ENCODE data around the gene COMMD6.
A peak's percentile ranks its signal among the peaks of the same experiment; 100 is the strongest.
"Not testable (repeated sequence)": the region's sequence is repeated elsewhere in the genome, so short reads cannot be mapped to it uniquely, and the experiment has no call there.

The COMMD6 gene

GRCh38 chr13:75537401-75538365, at the start of gene COMMD6:
TSS of gene COMMD6 (minus strand) at chr13:75537841. CDS start at chr13:75537805, 36 bp downstream.
- DNase-seq = peak; percentile 80

- no peak for DNase-seq
These were observed 47.5 kb upstream of the COMMD6 start for GRCh38 chr13:75585153-75585552.

DNA sequence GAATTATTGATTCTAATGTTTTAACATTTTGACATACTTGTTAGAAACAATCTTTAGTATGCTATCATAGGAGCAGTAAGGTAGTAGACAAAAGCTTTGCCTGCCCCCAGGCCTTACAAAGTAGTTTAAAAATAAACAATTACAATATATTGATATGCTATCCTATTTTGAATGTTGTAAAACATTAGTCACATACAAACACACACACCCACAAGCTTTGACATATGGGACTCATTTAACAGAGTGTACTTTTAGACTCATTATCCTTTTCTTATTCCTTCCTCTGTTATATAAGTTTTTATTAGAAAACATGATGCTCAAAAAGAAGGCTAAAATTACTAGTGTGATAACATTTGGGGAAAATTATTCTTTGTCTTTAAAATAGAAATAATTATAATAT, 45.5 kb upstream of the COMMD6 start:
- DNase-seq = no peak

GRCh38 chr13:75581874-75582640, 44.4 kb upstream of the COMMD6 start:
- DNase-seq = no peak

DNA sequence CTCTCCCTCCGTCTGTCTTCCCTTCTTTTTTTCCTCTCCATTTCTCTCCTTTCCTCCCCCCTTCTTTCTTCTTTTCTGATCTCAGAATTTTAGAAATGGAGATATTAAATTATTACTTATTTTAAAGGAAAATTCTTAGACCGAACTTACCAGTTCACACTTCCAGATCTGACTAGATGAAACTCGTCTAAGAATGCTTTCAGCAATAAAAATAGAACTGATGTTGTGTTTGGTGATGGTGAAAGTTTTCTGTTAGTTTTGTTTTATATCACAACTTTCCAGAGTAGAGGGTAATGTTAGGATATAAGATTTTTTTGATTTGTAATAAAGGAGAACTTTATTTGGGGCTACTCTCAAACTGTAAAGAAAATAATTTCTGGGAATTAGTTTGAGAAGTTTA, 41.9 kb upstream of the COMMD6 start:
- no peak for DNase-seq

DNA sequence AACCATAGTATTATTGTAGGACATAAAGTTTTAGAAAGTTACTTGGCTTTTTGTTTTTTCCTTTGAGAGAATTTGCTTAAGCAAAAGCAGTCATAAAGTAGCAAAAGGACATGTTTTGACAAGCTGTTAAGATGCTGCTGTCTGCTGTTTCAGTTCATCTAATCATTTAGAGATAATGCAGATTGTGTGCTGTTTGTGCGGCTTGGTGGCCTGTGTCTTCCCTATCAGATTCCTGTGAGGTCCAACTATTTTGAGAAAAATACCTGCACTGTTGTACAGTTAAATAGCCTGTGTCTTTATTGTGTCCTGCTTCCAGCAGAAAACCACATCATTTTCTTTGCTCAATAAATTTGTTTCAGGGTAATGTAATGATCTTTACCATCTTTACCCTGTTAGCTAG, 31.9 kb upstream of the COMMD6 start:
- no peak for DNase-seq

DNA sequence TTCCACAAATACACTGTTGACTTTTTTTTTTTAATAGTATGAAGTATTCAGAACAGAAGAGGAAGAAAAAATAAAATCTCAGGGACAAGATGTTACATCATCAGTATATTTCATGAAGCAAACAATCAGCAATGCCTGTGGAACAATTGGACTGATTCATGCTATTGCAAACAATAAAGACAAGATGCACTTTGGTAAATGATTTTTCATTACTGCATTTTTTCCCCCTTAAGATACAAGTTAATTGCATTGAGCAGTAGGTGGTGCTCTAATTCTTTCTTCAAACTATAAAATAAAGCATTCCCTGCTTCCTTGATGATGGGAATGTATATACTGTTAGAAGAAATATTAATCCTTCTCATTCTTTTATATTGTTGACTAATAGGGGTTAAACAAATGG, 29.0 kb upstream of the COMMD6 start:
- DNase-seq = peak; percentile 13

DNA sequence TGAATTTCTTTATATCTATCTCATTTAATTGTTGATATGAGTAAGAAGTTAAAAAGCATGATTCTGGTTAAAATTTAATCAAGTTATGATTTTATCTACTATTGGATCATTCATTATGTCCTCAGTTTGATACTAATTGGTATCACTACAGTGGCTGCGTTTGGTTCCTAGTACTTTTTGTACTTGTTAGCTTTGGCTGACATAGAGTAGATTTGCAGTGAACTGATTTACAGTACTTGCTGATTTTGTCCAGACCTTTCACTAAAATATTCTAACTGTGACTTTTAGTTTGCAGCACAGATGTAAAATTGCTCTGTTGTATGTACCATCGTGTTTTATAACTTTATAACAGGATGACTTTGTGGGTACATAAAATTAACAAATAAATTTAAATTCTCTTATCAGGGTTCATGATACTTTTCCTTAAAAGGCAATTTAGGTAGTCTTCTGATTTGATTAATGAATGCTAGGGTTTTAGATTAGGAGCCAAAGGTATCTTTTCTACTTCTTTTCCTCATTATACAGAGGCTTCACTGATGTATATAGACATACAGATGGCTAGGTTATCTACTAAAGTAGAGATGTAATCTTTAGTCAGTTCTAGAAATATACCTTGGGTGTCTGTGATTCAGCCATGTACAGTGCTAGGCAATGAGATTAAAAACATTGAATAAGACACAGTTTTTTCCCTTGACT, 20.7 kb upstream of the COMMD6 start:
- DNase-seq = no peak

GRCh38 chr13:75556961-75557360, 19.3 kb upstream of the COMMD6 start:
- no peak for DNase-seq

- no peak for DNase-seq
These were observed 18.2 kb upstream of the COMMD6 start for GRCh38 chr13:75555836-75556235.

DNA sequence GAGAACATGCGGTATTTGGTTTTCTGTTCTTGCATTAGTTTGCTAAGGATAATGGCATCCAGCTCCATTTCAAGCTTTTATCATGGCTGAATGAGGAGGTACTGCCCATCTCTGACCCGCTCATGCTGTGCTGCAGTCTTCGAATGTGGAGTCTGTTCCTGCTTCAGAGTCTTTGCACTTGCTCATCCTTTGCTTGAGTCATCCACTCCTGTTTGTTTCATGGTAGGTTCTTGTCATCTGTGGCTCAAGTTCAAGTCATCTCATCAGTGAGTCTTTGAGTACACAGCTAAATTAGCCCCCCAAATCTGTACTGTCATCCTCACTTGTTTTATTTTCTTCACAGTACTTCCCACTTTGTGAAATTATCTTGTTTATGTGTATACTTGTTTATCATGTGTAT, 17.3 kb upstream of the COMMD6 start:
- DNase-seq = no peak

GRCh38 chr13:75554464-75554863, 16.8 kb upstream of the COMMD6 start:
- DNase-seq = no peak

DNA sequence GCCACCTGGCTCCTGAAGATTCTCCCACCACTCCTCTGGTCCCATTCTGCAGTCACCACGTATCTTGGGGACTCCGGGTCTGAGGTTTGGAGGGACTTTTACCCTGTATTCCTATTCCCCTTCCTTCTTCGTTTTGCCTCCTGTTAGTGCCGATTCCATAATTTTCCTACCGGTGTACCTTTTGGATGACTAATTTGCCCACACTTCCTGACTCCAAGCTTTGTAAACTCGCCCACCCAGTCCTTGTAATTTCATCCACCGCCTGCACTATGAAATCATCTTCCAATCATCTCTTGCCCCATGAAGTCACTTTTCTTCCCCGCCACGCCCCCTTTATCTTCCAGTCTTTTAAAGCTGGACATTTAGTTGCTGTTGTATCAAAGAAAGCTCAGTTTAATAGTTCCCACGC, 12.5 kb upstream of the COMMD6 start:
- DNase-seq = no peak

DNA sequence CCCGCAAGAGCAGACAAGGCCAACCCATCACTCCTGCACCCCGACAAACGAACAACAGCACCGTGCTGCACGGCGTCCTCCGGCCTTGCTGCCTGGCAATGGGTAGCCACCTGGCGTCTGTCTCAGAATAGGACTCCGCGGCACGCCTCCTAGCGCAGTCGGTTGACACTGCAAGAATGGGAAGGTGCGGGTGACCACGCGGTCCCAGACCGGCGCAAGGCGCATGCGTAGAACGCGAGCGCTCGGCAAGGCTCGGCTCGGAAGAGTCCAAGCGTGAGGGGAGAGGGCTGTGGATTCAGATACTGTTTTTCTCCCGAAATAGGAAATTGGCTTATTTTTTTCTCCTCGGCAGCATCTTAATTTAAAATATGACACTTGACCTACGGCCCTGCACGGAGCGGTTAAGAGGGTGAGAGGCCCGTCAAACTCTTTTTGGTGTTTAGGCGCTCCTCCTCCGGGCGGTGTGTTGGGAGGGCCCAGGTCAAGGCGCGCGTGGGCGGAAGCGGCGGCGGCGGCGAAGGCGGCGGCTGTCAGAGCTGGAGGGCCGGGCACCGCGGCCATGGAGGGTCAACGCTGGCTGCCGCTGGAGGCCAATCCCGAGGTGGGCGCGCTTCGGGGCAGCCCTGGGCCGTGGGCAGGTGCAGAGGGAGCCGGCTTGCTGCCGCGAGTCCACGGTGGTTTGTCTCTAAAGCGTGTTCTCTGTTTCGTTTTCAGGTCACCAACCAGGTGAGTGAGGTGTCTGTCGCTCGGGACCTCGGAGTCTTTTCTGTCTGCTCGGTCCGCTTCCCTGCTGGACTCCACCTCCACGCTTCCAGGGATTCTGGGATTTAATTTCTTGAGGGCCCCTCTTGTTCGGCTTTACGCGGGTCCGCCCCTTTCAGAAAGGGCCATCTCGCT, 11.9 kb upstream of the COMMD6 start, which contains the start of gene UCHL3:
UCHL3 (plus strand) TSS at position 530 of the 897 bp plus-strand sequence; CDS start at position 560, 30 bp downstream.
- DNase-seq = peak; percentile 96

GRCh38 chr13:75547917-75548316, 10.3 kb upstream of the COMMD6 start:
- DNase-seq = no peak

- DNase-seq = not testable (repeated sequence)
These were observed 7.7 kb upstream of the COMMD6 start for GRCh38 chr13:75545386-75545785.

GRCh38 chr13:75544681-75545330, 7.2 kb upstream of the COMMD6 start:
- DNase-seq = no peak

GRCh38 chr13:75541961-75542360, 4.3 kb upstream of the COMMD6 start:
- DNase-seq = no peak

- peak; percentile 11 for DNase-seq
These were observed 3.6 kb upstream of the COMMD6 start for GRCh38 chr13:75541287-75541686.

- no peak for DNase-seq
These were observed 3.8 kb downstream of the COMMD6 start for GRCh38 chr13:75533861-75534260.

DNA sequence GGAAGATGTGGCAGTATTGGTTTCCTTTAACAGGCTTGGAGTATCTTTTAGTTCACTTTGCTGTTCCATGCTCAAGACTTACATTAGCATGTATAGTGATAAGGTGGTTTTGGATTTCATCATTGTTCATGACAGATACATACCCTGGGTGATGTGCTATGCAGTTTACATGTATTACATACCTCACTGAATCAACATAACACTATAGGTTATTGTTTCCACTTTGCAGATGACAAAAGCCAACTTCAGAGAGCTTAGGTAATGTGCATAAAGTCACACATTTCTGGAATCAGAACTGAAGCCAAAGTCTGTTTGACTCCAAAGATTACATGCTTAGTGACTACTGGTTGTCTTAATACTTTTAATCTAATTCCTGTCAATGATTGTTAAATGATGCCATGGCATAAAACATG, 7.1 kb downstream of the COMMD6 start:
- no peak for DNase-seq

Measured in midbrain (tissue), 1 donor.